GM19463 (cell line): ENCODE data around the gene WSB2.
"Not testable (repeated sequence)": the region's sequence is repeated elsewhere in the genome, so short reads cannot be mapped to it uniquely, and the experiment has no call there.

Source experiments
- ATAC-seq: cut with Tn5 transposase; IDR thresholded peaks from one replicate; pipeline ENCODE4 v1.9.1; 2021; ENCODE audit warnings: mild to moderate bottlenecking, moderate library complexity; ENCODE audit not compliant: unreplicated experiment

Gene WSB2

DNA sequence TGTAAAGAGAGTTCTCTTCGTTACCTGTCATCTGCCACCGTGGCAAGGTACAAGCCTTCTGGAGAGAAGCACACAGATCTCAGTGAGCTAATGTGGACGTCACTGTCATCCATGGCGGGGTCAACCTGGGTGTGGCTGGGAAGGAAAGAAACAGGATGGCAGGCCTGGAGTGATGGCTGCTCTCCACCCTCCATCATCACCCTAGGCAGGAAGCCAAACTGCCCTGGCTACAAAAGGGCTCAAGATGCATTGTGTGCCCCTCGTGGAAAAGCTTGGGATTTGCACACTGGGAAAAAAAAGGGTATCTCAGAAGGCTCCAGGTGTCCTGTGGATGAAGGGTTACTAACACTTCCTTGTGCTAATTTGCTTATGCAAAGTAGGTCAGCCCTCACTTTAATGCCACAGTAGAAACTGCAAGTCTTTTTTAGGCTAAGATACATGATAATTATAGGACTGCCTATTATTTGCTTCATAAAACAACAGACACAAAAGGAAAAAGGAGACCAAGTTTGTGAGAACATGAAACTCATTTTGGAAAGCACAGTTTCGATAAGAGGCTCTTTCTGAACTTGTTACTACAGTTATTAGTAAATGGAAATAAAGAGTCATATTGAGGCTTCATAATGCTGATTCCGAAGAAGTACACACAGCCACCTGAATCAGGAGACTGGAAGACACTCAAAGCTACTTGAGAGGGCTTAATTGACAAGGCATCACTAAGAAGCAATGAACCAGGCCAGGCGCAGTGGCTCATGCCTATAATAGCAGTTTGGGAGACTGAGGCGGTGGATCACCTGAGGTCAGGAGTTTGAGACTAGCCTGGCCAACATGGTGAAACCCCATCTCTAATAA, 25.6 kb downstream of the WSB2 start:
- ATAC-seq: peak; percentile 88

DNA sequence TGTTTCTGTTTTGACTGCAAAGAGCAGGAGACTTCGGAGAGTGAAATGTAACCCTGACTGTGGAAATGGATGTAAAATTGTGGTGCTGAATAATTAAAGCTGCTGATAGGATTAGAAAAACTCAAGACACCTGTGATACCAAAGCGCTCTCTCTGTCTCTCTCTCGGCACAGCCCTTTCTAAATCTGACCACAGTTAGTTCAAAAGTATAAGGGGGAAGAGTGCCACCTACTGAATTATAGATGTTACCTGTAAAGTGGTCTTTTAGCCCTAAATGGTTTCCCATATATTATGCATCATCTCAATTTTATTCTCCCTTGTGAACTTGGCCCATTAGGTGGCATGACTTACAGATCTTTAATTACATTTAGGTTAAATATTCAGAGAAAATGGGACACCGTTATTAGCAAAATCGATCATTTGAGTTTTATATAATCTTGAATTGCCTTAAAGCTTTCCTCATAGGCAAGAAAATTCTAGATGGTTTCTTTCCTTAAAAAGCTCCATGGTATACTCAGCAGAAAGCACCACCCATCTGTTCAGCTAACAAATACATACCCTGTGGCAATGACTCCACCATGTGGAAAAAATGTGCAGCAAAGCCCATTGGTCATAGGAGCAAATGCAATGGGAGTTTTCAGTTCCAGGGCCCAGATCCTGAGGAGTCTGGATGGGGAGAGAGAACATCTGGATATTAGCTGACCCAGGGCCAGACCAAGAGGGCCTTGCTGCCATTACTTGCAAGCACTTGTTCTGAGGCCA, 26.4 kb downstream of the WSB2 start:
- ATAC-seq: no peak

DNA sequence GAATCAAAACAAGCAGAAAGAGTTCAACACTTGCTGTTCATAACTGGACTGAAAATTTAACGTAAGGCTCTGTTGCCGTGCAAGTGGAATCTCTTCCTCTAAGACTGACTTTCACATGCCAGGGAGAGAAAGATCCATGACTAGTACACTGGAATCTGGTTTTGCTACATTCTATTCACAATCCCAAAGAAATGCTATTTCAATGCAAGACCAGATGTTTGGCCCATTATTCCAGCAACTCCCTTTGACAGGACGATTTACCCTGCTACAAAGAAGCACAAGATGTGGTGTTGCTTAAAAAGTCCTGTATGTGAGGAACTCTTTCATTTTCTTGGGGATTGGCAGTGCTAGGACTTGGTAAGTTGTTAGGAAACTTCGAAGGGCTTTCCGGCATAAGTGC, 27.1 kb downstream of the WSB2 start:
- no peak for ATAC-seq

DNA sequence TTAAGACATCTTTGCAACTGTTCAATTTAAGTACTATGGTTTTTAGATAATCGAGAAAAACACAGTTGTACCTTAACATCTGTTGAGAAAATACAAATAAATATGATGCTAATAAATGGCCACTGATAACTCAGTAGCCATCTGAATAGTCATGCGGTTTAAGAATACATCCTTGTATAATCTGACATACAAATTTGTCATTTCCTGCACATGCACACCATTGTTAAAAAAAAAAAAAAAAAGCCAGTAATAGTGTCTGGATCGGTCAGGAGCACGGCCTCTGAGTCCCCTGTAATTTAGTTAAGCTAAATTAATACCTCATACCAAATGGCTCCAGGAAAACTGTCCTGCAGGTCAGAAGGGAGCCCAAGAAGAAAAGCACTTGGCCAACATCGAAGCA, 27.7 kb downstream of the WSB2 start:
- no peak for ATAC-seq

DNA sequence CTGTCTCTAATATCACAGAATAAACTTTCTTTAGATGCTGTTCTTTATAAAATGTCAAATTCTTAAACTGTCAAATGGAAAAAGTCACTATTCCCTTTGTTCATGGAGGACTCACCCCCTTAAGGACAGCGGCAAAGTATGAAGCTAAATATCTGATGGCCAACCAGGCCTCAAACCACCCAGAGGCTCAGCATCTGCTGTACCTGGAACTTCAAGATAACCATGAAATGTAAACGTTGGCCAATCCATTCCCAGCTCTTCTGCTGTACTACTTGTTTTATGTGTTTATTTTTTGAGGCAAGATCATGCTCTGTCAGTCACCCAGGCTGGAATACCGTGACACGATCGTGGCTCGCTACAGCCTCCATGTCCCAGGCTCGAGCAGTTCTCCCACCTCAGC, 28.8 kb downstream of the WSB2 start:
- no peak for ATAC-seq

- ATAC-seq: no peak
Observed at GRCh38 chr12:118029166-118029565, 31.8 kb downstream of the WSB2 start.

- ATAC-seq: no peak
Observed at GRCh38 chr12:118025168-118025567, 35.8 kb downstream of the WSB2 start.

DNA sequence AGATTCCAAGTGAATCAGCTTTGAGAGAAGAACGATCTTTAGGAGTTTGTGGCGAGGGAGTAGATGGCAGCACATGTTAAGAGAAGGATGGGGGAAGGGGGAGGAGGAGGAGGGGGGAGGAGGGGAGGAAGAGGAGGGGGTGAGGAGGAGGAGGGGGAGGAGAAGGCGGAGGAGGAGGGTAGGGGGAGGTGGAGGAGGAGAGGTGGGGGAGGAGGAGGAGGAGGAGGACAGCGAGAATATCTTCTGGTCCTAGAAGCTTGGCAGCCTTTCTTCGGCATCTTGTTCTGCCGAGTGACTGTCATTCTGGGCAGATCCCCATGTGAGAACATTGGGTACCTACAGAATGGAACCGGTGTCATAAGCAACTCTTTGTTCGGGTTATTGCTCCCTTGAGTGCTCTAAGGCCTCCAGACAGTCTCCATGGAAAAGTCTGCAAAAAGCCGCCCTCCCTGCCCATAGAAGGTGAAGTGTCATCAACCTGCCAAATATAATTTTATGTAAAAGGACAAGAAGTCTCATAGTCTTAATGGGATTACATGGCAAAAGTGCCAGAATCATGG, 37.6 kb downstream of the WSB2 start:
- ATAC-seq: no peak

DNA sequence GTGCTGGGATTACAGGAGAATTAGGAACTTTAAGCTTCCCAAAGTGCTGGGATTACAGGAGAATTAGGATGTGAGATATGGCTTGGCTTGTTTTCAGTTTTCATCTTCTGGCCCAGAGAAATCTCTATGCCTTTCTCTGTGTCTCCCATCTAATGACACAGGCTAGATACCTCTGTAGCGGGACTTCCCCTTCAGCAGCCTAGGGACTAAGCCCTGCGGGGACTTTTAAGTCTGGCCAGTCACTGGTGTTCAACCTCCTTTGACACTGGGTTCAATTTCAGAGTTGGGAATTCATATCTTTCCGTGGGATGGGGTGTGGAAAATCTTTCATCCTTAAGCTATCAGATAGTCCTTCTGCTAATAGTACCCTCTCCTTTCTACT, 38.3 kb downstream of the WSB2 start:
- ATAC-seq: no peak

GRCh38 chr12:118022097-118022727, 38.8 kb downstream of the WSB2 start:
- not testable (repeated sequence) for ATAC-seq

- no peak for ATAC-seq
Observed at GRCh38 chr12:118020036-118020435, 40.9 kb downstream of the WSB2 start.

DNA sequence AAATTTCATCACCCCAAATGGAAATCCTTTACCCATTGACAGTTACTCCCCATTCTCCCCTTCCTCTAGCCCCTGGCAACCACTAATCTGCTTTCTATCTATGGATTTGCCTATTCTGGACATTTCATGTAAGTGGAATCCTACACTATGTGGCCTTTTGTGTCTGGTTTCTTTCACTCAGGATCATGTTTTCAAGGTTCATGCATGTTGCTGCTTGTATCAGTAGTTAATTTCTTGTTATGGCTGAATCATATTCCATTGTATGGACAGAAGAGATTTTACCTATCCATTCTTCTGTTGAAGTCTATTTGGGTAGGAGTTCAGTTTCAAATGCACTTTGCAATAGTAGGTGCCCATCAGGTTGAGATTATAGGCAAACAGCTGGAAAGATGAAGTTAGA, 43.1 kb downstream of the WSB2 start:
- ATAC-seq: no peak

- peak; percentile 99 for ATAC-seq
Observed at GRCh38 chr12:118016424-118017264, 44.3 kb downstream of the WSB2 start, which contains the start of gene RFC5. RFC5 (plus strand) TSS chr12:118016703; CDS start chr12:118016828, 125 bp downstream.

- no peak for ATAC-seq
Observed at GRCh38 chr12:118015944-118016343, 45.0 kb downstream of the WSB2 start.

DNA sequence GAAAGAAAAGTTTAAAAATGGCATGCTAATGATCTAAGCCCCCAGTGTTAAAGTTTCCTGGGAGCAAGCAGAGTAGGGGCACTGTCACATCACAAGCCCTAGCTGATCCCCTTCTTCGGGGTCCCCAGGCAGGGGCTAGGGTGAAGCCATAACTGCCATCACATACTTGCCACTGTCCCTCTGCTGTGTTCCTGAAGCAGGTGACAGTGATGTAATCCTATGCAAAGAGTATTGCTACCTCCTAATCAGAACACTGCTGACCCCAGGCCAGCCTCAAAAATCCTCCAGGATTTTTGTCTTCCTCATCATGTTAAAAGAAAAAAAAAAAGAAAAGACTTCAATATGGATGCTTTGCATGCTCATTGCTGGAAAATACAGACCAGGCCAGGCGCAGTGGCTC, 45.7 kb downstream of the WSB2 start:
- ATAC-seq: no peak

- ATAC-seq: no peak
Observed at GRCh38 chr12:118013283-118013682, 47.7 kb downstream of the WSB2 start.

- no peak for ATAC-seq
Observed at GRCh38 chr12:118011961-118012360, 49.0 kb downstream of the WSB2 start.

- ATAC-seq: no peak
Observed at GRCh38 chr12:118011377-118011776, 49.6 kb downstream of the WSB2 start.

- no peak for ATAC-seq
Observed at GRCh38 chr12:118010903-118011302, 50.1 kb downstream of the WSB2 start.

- not testable (repeated sequence) for ATAC-seq
Observed at GRCh38 chr12:117999806-118000205, 61.2 kb downstream of the WSB2 start.
